NCI-H510A treated with DMSO at 0.1 percent for 48 hours (cell line): ENCODE measurements around the gene AMIGO3.

ENCODE experiments used
- DNase-seq: peaks from one replicate; lab custom pipeline; 2025; lab: John Stamatoyannopoulos, UW

AMIGO3 gene

DNA sequence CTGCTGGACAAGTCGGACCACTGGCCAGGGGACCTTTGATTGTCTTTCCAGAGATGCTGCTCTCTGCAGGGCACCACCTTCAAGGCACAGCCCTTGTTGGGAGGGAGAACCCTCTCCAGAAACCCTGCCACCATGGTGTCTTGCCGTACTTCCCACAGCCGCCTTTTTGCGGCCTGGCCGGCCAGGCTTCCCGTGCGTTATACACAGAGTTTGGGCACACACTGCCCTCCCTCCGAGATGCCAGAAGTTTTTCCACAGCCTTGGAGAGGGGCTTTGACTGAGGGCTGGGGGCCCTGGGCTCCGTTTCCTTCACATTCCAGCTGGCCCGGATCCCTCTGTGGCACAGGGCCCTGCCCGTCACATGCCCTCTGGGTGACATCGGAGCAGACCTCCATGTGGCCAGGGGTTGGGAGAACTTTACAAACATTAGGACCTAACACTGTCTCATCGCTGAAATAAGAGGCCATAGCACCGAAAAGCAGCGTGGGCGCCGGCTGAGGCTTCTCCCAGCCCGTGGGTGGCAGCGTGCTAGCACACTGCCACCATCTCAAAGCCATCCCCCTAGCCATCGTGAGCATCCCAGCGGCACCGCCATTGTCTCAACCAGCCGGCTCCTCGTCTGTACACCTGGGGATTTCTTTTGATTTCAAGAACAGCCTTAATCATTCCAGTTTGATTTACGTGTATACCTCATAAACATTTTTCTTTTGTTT is 51.6 kb downstream of the AMIGO3 start:
- no peak for DNase-seq
